NCI-H82 (cell line): ENCODE data around the gene NAALADL1.
A peak's percentile ranks its signal among the peaks of the same experiment; 100 is the strongest.
"Not testable (repeated sequence)": the region's sequence is repeated elsewhere in the genome, so short reads cannot be mapped to it uniquely, and the experiment has no call there.

Experiments
- DNase-seq: peaks from one replicate; lab custom pipeline; 2025; lab: John Stamatoyannopoulos, UW

NAALADL1 gene

GRCh38 chr11:65013888-65014725, 44.2 kb downstream of the NAALADL1 start, which contains the start of gene ARL2:
ARL2 (plus strand) TSS chr11:65014160; CDS start chr11:65014208, 48 bp downstream.
- DNase-seq: peak; percentile 94

- peak; percentile 92 for DNase-seq
These were observed 45.0 kb downstream of the NAALADL1 start for GRCh38 chr11:65013130-65013887.

GRCh38 chr11:65008873-65009272, 49.5 kb downstream of the NAALADL1 start:
- DNase-seq: no peak

GRCh38 chr11:65008016-65008415, 50.3 kb downstream of the NAALADL1 start:
- no peak for DNase-seq

- not testable (repeated sequence) for DNase-seq
These were observed 54.4 kb downstream of the NAALADL1 start for GRCh38 chr11:65003968-65004367.

GRCh38 chr11:65003282-65003681, 55.1 kb downstream of the NAALADL1 start:
- DNase-seq: no peak

- DNase-seq: no peak
These were observed 55.6 kb downstream of the NAALADL1 start for GRCh38 chr11:65002706-65003105.

- DNase-seq: no peak
These were observed 58.9 kb downstream of the NAALADL1 start for GRCh38 chr11:64999478-64999877.

- DNase-seq: no peak
These were observed 59.5 kb downstream of the NAALADL1 start for GRCh38 chr11:64998690-64999431.

GRCh38 chr11:64998141-64998540, 60.2 kb downstream of the NAALADL1 start:
- DNase-seq: peak; percentile 23

- peak; percentile 92 for DNase-seq
These were observed 61.5 kb downstream of the NAALADL1 start, which contains the start of gene BATF2 for GRCh38 chr11:64996710-64997380. BATF2 (minus strand) TSS chr11:64996971; CDS start chr11:64996914, 57 bp downstream.

GRCh38 chr11:64996327-64996709, 62.0 kb downstream of the NAALADL1 start:
- no peak for DNase-seq
